Breast epithelium (tissue), 3 donors: ENCODE data around the gene AKAP9.

Experiments
- CTCF ChIP-seq, 3 donors: fragments of 450-650 bp; IDR thresholded peaks; one replicate each; pipeline ENCODE4 v1.5.1; 2016 to 2017; ENCODE audit warnings: antibody characterized with exemption in 3 of 3, mild to moderate bottlenecking in 3 of 3, moderate library complexity in 3 of 3
- POLR2A ChIP-seq: fragments of 450-650 bp; IDR thresholded peaks from one replicate; pipeline ENCODE4 v1.6.1; 2016; ENCODE audit warnings: antibody characterized with exemption, mild to moderate bottlenecking, moderate library complexity
- POLR2AphosphoS5 ChIP-seq, 3 donors: sonication (generic); formaldehyde crosslinking; IDR thresholded peaks; one replicate each; pipeline ENCODE4 v1.6.1; 2017; ENCODE audit warnings: antibody characterized with exemption in 3 of 3

- TF ChIP-seq CTCF (IDR thresholded peaks at IDR 0.05) (no peak), POLR2A (no peak), POLR2AphosphoS5 (IDR thresholded peaks at IDR 0.05) (no peak)
Observed at GRCh38 chr7:92076509-92076908, 135.8 kb downstream of the AKAP9 start.
